Spleen (tissue), 10 donors: Measurements from ENCODE around the gene STX18. TPM values are rescaled to one million over a fixed set of nuclear protein-coding genes. Genes with fewer than 3 reads are reported as not detected.

Experiments used
- polyA plus RNA-seq, 3 donors: library from polyadenylated mRNA; stranded (reverse); fragments of 200-250 nt; gene quantifications; one replicate each; pipeline ENCODE4 v1.2.1, GENCODE V29; 2013
- total RNA-seq, 7 donors: library from RNA; depleted of rRNA in 3 of 7; stranded (reverse); fragments of >200 nt in 3 of 7; fragmentation: NEBNext Ultra II Directional in 4 of 7; extraction: Animal tissue kit (Norgen Biotek cat#: 25700) in 4 of 7; gene quantifications; one replicate each; pipeline versions ENCODE4 v1.1.0 to v1.2.1, GENCODE V29; 2016 to 2021
- donor health status: healthy with polysubstance abuse.
- donor health status: DM: no; HTN: no; CAD: no; lungs with moderate emphysema.
- donor health status: DM: no; HTN: no; CAD: no.
- donor health status: Bipolar disorder and iron deficiency.
- donor health status: healthy.
- donor health status: DM: no; HTN: no; CAD: no.
- donor health status: DM: yes; HTN: yes; CAD: no.

The STX18 gene
- total and polyA plus RNA-seq, 10 donors, result 19.0 to 45.8 (median 29.8) TPM

Other genes with a start within 250 kb of the STX18 start
- gene NSG1, start 154.9 kb downstream of the STX18 start, total RNA-seq, result 1 to 10 TPM in 6 of 7 donors, under 1 TPM in 1; 0.66 to 4.1 (median 1.9) TPM
- gene NSG1, start 154.9 kb downstream of the STX18 start, polyA plus RNA-seq, result under 1 TPM; 0.22 to 0.83 (median 0.26) TPM